Retina (tissue), 1 donor: ENCODE data around the gene EGLN1.

Source experiments
- DNase-seq: peaks from one replicate; pipeline ENCODE4 v3.0.0-alpha.2; 2016

The EGLN1 gene

DNA sequence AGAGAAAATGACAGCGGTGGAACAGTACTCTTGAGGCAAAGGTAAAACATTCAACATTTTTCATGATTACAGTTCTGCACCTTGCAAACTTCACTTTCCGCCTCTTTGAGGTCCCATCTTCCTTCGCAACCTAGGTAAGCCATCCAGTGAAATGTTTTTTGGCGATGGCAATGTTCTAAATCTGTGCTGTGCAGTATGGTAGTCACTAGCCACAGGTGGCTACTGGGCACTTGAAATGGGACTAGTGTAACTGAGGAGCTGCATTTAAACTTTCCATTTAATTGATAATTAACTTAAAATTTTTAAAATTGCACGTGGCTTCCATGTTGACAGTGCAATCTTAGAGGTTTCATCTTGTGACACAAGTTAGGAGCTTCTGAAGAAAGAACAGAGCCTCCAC, 97.4 kb downstream of the EGLN1 start:
- DNase-seq: no peak

DNA sequence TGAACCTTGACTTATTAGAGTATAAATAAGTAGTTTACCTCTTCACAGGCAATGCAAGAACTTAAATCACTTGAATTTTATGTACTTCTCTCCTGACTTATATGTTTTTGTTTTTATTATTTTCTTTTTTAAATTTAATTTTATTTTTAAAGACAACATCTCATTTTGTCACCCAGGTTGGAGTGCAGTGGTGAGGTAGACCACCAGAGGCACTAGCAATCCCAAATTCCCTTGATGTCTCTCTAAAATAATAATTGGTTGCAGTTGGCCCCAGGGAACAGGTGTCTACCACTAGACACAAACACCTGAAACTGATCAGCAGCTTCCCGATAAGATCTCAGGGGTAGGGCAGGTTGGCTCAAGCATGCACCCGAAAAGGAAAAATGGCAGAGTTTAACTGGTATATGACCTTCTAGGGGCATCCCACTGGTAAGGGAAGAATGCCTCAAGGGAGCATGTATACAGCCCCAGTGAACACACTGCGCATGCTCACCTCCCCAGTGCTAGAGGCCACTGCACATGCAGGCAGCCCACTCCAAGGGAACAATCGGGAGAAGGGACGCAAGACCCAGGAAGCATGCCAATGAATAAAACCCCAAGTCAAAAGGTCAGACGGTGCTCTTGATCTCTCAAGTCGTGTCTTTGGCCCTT, 99.1 kb downstream of the EGLN1 start:
- DNase-seq: no peak

DNA sequence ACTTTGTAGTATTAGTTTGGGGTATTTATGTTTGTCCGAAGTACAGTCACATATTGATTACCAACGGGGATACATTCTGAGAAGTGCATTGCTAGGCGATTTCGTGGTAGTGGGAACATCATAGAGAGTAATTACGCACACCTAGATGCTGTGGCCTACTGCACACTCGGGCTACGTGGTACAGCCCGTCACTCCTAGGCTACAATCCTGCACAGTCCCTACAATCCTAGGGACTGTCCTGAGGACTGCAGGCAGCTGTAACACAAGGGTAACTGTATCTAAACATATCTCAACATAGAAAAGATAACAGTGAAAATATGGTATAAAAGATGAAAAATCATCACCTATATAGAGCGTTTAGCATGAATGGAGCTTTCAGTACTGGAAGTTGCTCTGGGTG, 103.0 kb downstream of the EGLN1 start:
- no peak for DNase-seq

DNA sequence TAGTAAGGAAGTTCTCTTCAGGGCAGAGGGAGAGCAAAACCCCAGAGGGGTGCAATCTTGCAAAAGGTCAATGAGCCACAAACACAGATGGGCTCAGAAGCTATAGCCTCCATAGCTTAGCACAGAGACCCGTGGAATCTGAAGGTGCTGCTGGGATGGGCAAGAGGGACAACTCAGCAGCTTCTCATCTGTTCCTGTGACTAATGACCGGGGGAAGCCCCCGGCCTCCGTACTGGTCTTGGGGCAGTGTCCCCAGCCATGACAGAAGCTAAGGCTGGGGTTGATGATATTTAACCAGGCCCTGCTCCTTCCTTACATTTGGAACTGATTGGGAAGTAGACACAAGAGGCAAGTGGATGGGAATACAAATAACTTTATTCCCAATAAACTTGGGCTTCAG, 103.5 kb downstream of the EGLN1 start:
- DNase-seq: no peak

DNA sequence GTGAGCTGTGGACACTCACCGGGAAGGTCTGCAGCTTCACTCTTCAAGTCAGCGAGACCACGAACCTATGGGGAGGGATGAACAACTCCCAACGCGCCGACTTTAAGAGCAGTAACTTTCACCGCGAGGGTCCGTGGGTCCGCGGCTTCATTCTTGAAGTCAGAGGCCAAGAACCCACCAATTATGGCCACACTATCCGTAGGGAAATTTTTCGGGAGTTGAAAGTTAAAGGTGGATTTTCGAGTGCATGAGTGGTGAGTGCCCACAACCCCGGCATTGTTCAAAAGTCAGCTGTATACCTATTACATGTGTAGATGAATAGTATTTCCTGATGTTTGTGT, 104.1 kb downstream of the EGLN1 start:
- DNase-seq: no peak

DNA sequence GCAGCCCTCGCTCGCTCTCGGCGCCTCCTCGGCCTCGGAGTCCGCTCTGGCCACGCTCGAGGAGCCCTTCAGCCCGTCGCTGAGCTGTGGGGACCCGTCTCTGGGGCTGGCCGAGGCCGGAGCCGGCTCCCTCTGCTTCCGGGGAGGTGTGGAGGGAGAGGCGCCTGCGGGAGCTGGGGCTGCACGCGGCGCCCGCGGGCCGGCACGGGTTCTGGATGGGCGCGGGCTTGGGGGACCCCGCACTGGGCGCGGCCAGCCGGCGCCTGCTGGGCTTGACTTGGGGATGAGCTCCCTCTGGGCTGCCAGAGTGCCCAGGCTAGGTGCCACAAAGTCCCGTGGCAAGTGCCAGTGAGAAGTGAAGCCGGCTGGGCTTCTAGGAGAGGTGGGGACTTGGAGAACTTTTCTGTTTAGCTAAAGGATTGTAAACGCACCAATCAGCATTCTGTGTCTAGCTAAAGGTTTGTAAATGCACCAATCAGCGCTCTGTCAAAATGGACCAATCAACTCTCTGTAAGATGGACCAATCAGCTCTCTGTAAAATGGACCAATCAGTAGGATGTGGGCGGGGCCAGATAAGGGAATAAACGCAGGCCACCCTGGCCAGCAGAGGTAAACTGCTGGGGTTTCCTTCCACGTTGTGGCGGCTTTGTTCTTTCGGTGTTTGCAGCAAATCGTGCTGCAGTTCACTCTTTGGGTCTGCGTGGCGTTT, 104.6 kb downstream of the EGLN1 start:
- DNase-seq: no peak

DNA sequence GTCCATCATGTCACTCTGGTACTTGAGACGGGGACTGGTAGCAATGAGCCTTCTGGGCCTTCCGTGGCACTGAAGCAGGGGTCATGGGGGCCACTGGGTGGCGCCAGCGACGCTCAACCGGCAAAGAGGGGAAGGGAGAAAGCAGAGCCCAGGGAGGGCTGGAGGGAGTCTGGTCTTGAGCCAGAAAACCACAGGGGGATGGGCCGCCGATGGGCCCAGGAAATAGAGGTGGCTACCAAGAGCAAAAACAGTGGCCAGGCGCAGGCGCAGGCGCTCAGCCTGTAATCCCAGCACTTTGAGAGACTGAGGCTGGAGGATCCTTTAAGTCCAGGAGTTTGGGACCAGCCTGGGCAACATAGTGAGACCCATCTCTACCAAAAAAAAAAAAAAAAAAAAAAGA, 106.2 kb downstream of the EGLN1 start:
- DNase-seq: peak; percentile 25
